ENCODE results near the gene SLC9A9.

SLC9A9 gene

GRCh38 chr3:143482106-143483088 lies 365.9 kb downstream of the SLC9A9 start:
- DNase-seq: no peak

- no peak for DNase-seq
These were observed 367.9 kb downstream of the SLC9A9 start for GRCh38 chr3:143480344-143480743.

- no peak for DNase-seq
These were observed 368.5 kb downstream of the SLC9A9 start for GRCh38 chr3:143479727-143480126.

DNA sequence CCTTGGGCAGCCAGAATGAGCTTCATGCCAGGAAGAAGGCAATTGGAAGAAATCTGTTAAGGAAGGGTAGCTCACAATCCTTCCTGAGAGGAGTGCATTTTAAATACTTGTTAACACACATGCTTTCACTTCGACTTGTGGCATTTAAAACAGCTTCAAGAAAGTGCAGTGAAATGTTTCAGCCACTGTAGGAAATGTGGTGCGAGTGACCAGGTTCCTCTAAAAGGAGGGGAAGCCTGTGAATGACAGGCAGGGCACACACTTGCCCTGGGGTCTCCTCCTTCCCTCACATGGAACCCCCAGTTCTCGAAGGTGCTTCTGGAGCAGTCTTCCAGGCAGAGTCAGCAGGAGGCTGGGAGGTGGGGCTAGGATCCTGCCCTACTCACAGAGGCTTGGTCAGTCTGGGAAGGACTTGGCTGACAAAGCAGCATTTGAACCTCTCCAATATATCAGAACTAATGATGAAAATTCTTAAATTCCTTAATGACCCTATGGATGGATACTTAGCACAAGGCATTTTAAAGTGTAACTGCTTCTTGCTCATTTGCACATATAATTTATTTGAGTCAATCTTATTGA lies 370.1 kb downstream of the SLC9A9 start:
- DNase-seq: no peak

DNA sequence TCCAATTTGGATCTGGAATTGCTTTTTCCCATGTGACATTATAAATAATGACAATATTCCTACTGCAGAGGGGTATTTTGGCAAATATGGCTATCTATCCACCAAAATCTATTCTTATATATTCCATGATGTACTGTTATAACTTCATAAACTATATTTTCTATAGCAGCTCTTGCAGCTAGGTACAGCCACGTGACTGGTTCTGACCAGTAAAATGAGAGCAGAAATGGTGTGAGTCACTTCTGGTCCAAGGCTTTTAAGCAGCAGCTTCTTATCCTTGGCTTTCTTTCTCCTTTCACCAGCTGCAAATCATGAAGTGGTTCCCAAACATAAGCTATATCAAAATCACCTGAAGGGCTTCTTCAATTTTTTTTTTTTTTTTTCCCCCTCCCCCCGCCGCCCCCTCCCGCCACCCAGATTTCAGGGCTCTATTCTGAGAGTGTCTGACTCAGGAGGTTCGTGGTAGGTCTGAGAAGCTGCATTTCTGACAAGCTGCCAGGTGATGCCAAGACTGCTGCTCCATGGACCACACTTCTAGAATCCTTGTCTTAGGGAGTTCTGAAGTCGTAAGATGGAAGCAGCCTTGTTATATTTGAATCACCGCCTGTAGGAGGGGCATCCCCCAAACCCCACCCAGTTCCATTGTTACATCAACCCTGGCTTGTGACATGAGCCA lies 371.2 kb downstream of the SLC9A9 start:
- DNase-seq: no peak

DNA sequence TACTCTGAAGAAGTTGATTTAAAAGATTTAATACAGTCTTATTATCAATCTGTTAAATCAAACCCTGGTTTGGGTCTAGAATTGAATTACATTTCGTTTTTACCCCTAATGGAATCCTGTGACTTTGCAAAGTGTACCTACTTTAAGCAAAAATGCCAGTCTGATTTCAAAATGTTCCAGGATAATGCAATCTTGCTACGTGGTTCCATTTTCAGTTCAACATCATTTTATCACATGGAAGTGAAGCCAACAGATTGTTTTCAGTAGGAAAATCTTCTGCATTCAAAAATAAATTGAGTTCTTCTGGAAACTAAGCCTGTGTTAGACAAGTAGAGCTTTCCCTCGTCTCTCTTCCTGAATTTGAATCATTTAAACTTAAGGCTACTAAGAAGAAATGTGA lies 372.3 kb downstream of the SLC9A9 start:
- DNase-seq: no peak

- DNase-seq: no peak
These were observed 375.3 kb downstream of the SLC9A9 start for GRCh38 chr3:143472731-143473523.

- DNase-seq: peak; percentile 48
These were observed 376.6 kb downstream of the SLC9A9 start for GRCh38 chr3:143471705-143472104.

GRCh38 chr3:143469159-143469558 lies 379.1 kb downstream of the SLC9A9 start:
- DNase-seq: no peak

- no peak for DNase-seq
These were observed 382.6 kb downstream of the SLC9A9 start for GRCh38 chr3:143465666-143466065.

GRCh38 chr3:143464850-143465249 lies 383.4 kb downstream of the SLC9A9 start:
- peak; percentile 75 for DNase-seq

DNA sequence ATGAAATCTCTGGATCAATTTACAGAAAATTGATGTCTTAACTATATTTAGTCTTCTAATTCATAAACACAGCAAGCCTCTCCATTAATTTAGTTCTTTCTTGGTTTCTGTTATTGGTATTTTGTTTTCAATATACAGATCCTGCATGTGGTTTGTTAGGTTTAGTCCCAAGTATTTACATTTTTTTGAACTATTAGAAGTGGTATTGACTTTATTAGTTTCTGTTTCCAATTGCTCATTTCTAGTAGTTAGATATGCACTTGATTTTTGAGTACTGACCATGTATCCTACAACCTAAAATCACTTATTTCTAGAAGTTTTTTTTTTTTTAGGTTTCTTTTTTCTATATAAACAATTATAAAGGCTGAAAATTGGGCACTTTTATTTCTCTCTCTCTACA lies 392.8 kb downstream of the SLC9A9 start:
- DNase-seq: no peak

- no peak for DNase-seq
These were observed 397.6 kb downstream of the SLC9A9 start for GRCh38 chr3:143450632-143451031.

DNA sequence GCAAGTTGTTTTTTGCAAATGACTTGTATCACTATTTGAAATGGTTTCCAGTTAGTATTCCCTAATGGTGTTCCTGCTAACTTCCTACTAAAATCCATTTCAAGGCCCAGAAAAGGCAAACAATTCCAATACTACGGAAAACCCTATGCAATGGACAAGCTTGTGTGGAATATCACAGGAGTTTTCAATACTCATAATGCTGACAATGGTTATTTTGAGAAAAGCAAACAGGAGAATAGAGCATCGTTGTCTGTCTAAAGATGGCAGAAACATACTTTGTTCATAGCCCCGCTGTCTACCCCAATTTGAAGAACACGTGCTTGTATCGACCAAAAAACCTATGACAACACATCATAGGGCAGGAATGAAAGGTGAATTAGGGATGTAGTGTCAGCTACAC lies 400.8 kb downstream of the SLC9A9 start:
- no peak for DNase-seq

DNA sequence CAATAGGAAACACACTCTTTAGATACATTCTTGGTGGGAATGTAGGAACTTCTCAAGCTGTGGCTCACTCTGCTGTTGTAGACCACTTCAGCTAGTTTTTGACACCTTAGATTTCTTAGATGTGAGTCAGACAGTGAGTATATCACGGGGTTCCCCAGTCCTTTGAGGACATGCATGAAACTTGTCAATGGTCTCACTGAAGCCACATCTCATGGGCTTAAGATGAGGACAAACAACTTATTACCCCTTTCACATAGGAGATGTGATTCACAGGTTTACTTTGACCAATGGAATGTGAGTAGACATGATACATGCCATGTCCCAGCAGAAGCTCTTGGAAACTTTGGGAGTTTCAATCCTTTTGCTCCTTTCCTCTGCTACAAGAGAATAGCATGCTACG lies 403.1 kb downstream of the SLC9A9 start:
- DNase-seq: no peak

- peak; percentile 70 for DNase-seq
These were observed 404.4 kb downstream of the SLC9A9 start for GRCh38 chr3:143443851-143444331.

DNA sequence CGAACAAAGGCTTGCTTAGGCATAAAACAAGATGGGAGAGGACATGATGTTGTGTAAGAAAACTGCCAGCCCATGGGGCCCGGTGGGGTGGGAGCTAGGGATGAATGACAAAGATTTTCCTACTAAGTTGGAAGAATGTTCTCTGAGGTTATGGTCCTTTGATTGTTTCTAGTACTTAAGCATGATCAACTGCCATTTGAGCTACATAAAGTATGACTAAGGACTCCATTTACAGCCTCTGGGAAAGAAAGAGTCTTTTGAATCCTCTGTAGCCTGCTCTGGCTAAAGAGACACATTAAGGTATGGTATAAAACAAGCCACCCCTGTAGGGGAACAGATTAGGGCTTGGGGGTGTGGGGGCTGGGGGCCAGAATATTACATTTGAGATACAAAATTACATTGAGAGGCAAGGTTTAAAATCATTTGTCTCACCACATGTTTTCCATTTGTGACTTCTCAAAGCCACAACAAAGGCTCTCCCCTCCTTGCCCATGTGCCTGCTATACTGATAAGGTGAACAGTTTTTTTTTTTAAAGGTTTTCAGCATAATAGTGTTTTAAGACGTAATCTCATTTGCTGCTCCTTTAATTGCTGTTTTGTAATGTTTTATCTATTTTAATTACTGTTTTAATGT lies 405.3 kb downstream of the SLC9A9 start:
- DNase-seq: no peak

DNA sequence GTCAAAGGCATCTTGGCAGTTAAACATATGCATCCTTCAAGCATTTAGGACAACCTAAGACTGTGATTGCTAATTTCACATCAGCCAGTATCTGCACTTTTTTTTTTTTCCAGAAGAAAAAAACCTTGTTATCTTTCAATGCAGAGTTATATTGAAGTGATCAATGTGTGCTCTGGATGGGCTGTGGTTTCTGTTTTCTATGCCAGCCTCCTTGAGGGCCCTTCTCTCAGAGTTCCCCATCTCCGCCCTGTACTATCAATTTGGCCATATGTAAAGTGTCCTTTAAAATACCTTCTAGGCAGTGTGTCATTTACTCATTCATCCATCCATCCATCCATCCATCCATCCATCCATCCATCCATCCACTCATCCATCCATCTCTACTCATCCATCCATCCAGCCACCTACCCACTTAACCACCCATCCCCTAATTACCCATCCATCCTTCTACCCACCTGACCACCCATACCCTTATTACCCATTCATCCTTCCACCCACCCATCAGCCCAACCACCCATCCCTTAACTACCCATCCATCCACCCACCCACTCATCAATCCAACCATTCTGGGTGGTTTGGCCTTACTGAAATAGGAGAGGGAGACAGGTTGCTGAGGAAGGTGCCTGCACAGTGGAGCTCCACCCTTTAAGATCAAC lies 406.6 kb downstream of the SLC9A9 start:
- no peak for DNase-seq

DNA sequence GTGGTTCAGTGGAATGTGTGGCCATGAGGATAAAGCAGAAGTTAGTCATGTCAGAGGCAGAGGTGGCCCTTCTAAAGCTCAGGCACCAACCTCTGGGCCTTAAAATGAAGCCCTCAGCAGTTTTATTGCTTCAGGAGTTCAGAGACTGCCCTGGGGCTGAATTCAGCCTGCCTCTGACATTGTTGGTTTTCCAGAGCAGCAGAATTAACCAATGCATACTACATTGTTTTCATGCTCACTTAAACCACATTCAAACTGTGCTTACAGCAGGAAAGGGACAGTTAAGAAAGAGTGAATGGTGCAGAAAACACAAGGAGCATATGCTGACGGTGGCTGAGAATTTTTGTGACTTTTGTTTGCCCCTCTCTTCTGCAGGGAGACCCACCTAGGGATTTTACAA lies 408.5 kb downstream of the SLC9A9 start:
- no peak for DNase-seq

DNA sequence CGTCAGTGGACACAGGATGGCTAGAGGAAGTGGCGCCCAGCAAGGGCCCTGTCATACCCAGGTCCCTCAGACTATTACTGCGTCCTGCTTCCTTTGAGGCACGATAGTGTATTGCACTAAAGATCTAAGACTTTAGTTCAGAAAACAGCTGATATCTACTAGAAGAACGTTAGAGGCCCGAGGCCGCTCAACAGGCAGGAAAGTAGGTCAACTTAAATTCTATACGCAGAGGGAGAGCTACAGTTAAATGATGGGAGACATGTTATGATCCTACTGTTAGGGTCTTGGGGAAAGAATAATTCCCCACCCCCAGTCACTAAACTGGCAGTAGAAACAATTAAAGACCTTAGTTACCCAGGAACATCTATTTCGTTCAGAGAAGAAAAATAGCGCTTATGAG lies 410.9 kb downstream of the SLC9A9 start:
- DNase-seq: no peak

- DNase-seq: no peak
These were observed 411.9 kb downstream of the SLC9A9 start for GRCh38 chr3:143436231-143436930.
